HCT116 (cell line): ENCODE results near the gene LIN54. TPM values are rescaled to one million over a fixed set of nuclear protein-coding genes. Genes with fewer than 3 reads are reported as not detected.
"Not testable (repeated sequence)": the region's sequence is repeated elsewhere in the genome, so short reads cannot be mapped to it uniquely, and the experiment has no call there.

Source experiments
- ATAC-seq: fragments of 200-7000 bp; cut with Tn5 transposase; 2 replicates; pipeline ENCODE4 v1.9.1; 2020; ENCODE audit warnings: mild to moderate bottlenecking, moderate library complexity
- BruUV-seq: library from RNA; stranded (reverse); fragments of 400-500 nt; replicated peaks from 2 replicates; lab custom pipeline; 2021; lab: Mats Ljungman, UMichigan
- CTCF ChIA-PET: fragments of 300-600 bp; sonication (Branson Sonifier 250); formaldehyde crosslinking; loops from one replicate; lab custom pipeline; 2021; ENCODE audit warnings: antibody characterized with exemption; lab: Charles Lee
- POLR2A ChIA-PET: fragments of 300-600, 350-600 bp; sonication (Branson Sonifier 250); formaldehyde crosslinking; loops from one replicate; lab custom pipeline; 2021; ENCODE audit warnings: antibody characterized with exemption; lab: Charles Lee
- RAD21 ChIA-PET, 2 experiments: fragments of 300-600 bp; sonication (Branson Sonifier 250); formaldehyde crosslinking; loops; one replicate each; lab custom pipeline; 2023; ENCODE audit warnings: low total read pairs in 2 of 2; ENCODE audit not compliant: uncharacterized antibody in 2 of 2, unreplicated experiment in 2 of 2, low non-redundant PET in 1 of 2; lab: Charles Lee
- DNase-seq: peaks from one replicate; pipeline ENCODE4 v3.0.0-alpha.2; 2010; ENCODE audit warnings: low read depth, low spot score
- H2AFZ ChIP-seq: fragments of 200-600 bp; shearing (Covaris generic), sonication (generic); 2 replicates; pipeline ENCODE4 v1.6.1; 2017; ENCODE audit warnings: low read depth, mixed run types, mixed read lengths, antibody characterized with exemption, low read length; ENCODE audit not compliant: poor library complexity, severe bottlenecking
- H3K27ac ChIP-seq: 2 replicates; pipeline ENCODE4 v1.5.1; 2012; ENCODE audit warnings: low read depth, low read length
- H3K27me3 ChIP-seq: fragments of 200-600 bp; sonication (generic); 2 replicates; pipeline ENCODE4 v1.6.1; 2016; ENCODE audit warnings: mixed run types, low read length, mixed read lengths; ENCODE audit not compliant: insufficient read depth
- H3K36me3 ChIP-seq, 2 experiments: fragments of 200-500 bp in 1 of 2; fragments of 200-600 bp in 1 of 2; sonication (Bioruptor generic) in 1 of 2; sonication (generic) in 1 of 2; 2 replicates each; pipeline versions ENCODE4 v1.5.1 to v1.6.1; 2014 to 2016; ENCODE audit warnings: low read length in 2 of 2, inconsistent platforms in 1 of 2, mixed read lengths in 1 of 2, mixed run types in 1 of 2; ENCODE audit not compliant: insufficient read depth in 2 of 2, control insufficient read depth in 1 of 2
- H3K4me1 ChIP-seq, 2 experiments: fragments of 200-600 bp in 1 of 2; sonication (generic) in 1 of 2; 2 replicates each; pipeline versions ENCODE4 v1.5.1 to v1.6.1; 2012 to 2017; ENCODE audit warnings: low read length in 2 of 2, inconsistent platforms in 1 of 2, mild to moderate bottlenecking in 1 of 2, mixed read lengths in 1 of 2, mixed run types in 1 of 2, moderate library complexity in 1 of 2; ENCODE audit not compliant: insufficient read depth in 2 of 2, control insufficient read depth in 1 of 2
- H3K4me2 ChIP-seq: fragments of 200-600 bp; sonication (generic); 2 replicates; pipeline ENCODE4 v1.6.1; 2017; ENCODE audit warnings: mixed run types, low read length, mixed read lengths
- H3K4me3 ChIP-seq, 2 experiments: fragments of 200-600 bp in 1 of 2; sonication (generic) in 1 of 2; replicated peaks in 1 of 2; 2 replicates each; pipeline ENCODE4 v1.5.1; 2011 to 2016; ENCODE audit warnings: low read length in 2 of 2, control low read depth in 1 of 2, low read depth in 1 of 2, mild to moderate bottlenecking in 1 of 2, mixed read lengths in 1 of 2, mixed run types in 1 of 2
- H3K79me2 ChIP-seq: fragments of 200-600 bp; sonication (generic); 2 replicates; pipeline ENCODE4 v1.6.1; 2017; ENCODE audit warnings: mild to moderate bottlenecking, mixed run types, low read length, moderate library complexity, mixed read lengths; ENCODE audit not compliant: insufficient read depth
- H3K9ac ChIP-seq: fragments of 200-600 bp; sonication (generic); 2 replicates; pipeline ENCODE4 v1.6.1; 2016; ENCODE audit warnings: low read length, mixed read lengths
- H3K9me2 ChIP-seq: fragments of 200-600 bp; sonication (generic), shearing (Covaris generic); 2 replicates; pipeline ENCODE4 v1.6.1; 2017; ENCODE audit warnings: mixed run types, mild to moderate bottlenecking, moderate library complexity; ENCODE audit not compliant: insufficient read depth
- H3K9me3 ChIP-seq, 2 experiments: fragments of 200-500 bp in 1 of 2; fragments of 200-600 bp in 1 of 2; sonication (Bioruptor generic) in 1 of 2; sonication (generic) in 1 of 2; 2 replicates each; pipeline ENCODE4 v1.6.1; 2014 to 2017; ENCODE audit warnings: low read length in 2 of 2, mixed read lengths in 2 of 2, inconsistent platforms in 1 of 2, low read depth in 1 of 2, mild to moderate bottlenecking in 1 of 2, mixed run types in 1 of 2, moderate library complexity in 1 of 2; ENCODE audit not compliant: control insufficient read depth in 1 of 2, insufficient read depth in 1 of 2
- H4K20me1 ChIP-seq: fragments of 200-600 bp; sonication (generic), shearing (Covaris generic); 2 replicates; pipeline ENCODE4 v1.6.1; 2017; ENCODE audit warnings: mixed run types, mild to moderate bottlenecking, moderate library complexity; ENCODE audit not compliant: insufficient read depth
- ATF3 ChIP-seq: IDR thresholded peaks from 2 replicates; pipeline ENCODE4 v1.6.1; 2012
- CEBPB ChIP-seq: IDR thresholded peaks from 2 replicates; pipeline ENCODE4 v1.6.1; 2012; ENCODE audit warnings: low read depth
- EGR1 ChIP-seq: IDR thresholded peaks from 2 replicates; pipeline ENCODE4 v1.6.1; 2012; ENCODE audit warnings: low read depth
- ELF1 ChIP-seq: IDR thresholded peaks from 2 replicates; pipeline ENCODE4 v1.6.1; 2012; ENCODE audit warnings: low read depth, borderline replicate concordance
- EZH2phosphoT487 ChIP-seq: fragments of 200-600 bp; IDR thresholded peaks from 2 replicates; pipeline ENCODE4 v1.6.1; 2018; ENCODE audit warnings: antibody characterized with exemption, borderline replicate concordance
- FOSL1 ChIP-seq: IDR thresholded peaks from 2 replicates; pipeline ENCODE4 v1.6.1; 2012; ENCODE audit warnings: low read depth
- POLR2A ChIP-seq: IDR thresholded peaks from 2 replicates; pipeline ENCODE4 v1.7.0; 2011; ENCODE audit warnings: borderline replicate concordance; ENCODE audit not compliant: insufficient read depth, insufficient read length; ENCODE audit errors: extremely low read depth
- SIN3A ChIP-seq: IDR thresholded peaks from 2 replicates; pipeline ENCODE4 v1.6.1; 2012; ENCODE audit warnings: low read depth
- SRF ChIP-seq: IDR thresholded peaks from 2 replicates; pipeline ENCODE4 v1.6.1; 2012; ENCODE audit warnings: low read depth
- ZFX ChIP-seq: fragments of 450-650 bp; IDR thresholded peaks from 2 replicates; pipeline ENCODE4 v1.6.1; 2017
- ZNF274 ChIP-seq: fragments of 200-500 bp; sonication (Bioruptor generic); IDR thresholded peaks from 2 replicates; pipeline ENCODE4 v1.6.1; 2014; ENCODE audit warnings: mild to moderate bottlenecking, low read depth, low read length, inconsistent platforms
- intact Hi-C: fragments of 100-400 bp; cut with micrococcal nuclease; formaldehyde crosslinking; loops from 2 replicates; pipeline ENCODE4 v1.10.0; 2022
- total RNA-seq: library from RNA; stranded (reverse); gene quantifications from one replicate; pipeline ENCODE4 v1.2.1, GENCODE V29; 2021; ENCODE audit not compliant: unreplicated experiment
- TF ChIP-seq, protein P1 (sequence below): IDR thresholded peaks from 2 replicates; pipeline ENCODE4 v1.6.1; 2011; ENCODE audit warnings: mild to moderate bottlenecking, low read length, moderate library complexity; ENCODE audit not compliant: insufficient replicate concordance; ENCODE audit errors: extremely low read depth

The LIN54 gene
- total RNA-seq, 1 experiment from 2014 or later = 15.6 TPM

DNA sequence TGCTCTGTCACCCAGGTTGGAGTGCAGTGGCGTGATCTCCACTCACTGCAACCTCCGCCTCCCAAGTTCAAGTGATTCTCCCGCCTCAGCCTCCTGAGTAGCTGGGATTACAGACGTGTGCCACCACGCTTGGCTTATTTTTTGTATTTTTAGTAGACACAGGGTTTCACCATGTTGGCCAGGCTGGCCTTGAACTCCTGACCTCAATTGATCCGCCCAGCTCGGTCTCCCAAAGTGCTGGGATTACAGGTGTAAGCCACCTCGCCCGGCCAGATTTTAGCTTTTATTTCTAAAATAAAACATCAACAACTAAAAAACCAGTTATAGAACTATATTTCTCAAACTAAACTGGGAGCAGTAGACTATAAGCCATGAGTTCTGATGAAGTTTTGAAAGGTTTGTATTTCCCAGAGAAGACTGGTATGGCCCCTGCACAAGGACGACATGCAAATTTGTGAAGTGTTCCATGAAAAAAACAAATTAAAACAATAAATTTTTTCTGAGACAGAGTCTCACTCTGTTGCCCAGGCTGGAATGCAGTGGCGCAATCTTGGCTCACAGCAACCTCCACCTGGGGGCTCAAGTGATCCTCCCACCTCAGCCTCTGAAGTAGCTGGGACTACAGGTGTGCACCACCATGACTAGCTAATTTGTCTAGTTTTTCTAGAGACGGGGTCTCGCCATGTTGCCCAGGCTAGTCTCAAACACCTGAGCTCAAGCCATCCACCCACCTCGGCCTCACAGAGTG lies 7.4 kb downstream of the LIN54 start:
- H3K27ac ChIP-seq, H3K4me3 ChIP-seq, H3K9me3 ChIP-seq, H3K4me1 ChIP-seq, H3K36me3 ChIP-seq, DNase-seq, ATAC-seq, H3K4me2 ChIP-seq, H4K20me1 ChIP-seq, intact Hi-C loops, RAD21 ChIA-PET, H3K9me2 ChIP-seq, H3K9ac ChIP-seq, POLR2A ChIA-PET, BruUV-seq, H3K27me3 ChIP-seq, H2AFZ ChIP-seq, CTCF ChIA-PET: not testable (repeated sequence)
- H3K79me2 ChIP-seq = peaks cover 91% of the 10 kb centered on the region

DNA sequence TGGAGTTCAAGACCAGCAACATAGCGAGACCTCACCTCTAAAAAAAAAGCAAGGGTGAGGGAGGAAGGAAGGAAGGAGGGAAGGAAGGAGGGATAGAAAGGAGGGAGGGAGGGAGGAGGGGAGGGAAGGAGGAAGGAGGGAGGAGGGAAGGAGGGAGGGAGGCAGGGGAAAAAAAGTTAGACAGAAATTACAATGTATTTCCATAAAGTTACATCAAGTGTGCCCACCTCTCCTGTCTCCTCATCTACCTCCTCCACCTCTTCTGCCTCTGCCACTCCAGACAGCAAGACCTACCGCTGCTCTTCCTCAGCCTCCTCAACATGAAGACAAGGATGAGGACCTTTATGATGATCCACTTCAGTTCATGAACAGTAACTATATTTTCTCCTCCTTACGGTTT lies 8.3 kb downstream of the LIN54 start:
- no peak overlapping the region for H3K4me3 ChIP-seq

More for the DNA sequence above, 8.3 kb downstream of the LIN54 start:
- Histone ChIP-seq H4K20me1 (no peaks in the 10 kb centered on the region), H3K27me3 (no peaks in the 10 kb centered on the region), H3K9ac (no peak overlapping the region), H2AFZ (no peak overlapping the region), H3K4me2 (no peak overlapping the region), H3K27ac (no peak overlapping the region), H3K9me2 (no peaks in the 10 kb centered on the region), H3K36me3 (no peaks in the 10 kb centered on the region), H3K79me2 (peaks cover 88% of the 10 kb centered on the region), H3K4me1 (no peaks in the 10 kb centered on the region), H3K9me3 (no peaks in the 10 kb centered on the region)
- CTCF ChIA-PET = no interaction called here
- RAD21 ChIA-PET = no interaction called here
- POLR2A ChIA-PET = interaction anchor here (0.7 kb wide), 1 partner anchor 647 kb away, joined by 6 read pairs; no protein-coding TSS in a partner anchor
- DNase-seq (no peak), ATAC-seq (no peak)
- intact Hi-C loops = no loop called here
- TF ChIP-seq FOSL1 (no peak), SRF (no peak), ZFX (no peak), POLR2A (no peak), SIN3A (no peak), ATF3 (no peak), EGR1 (no peak), EZH2phosphoT487 (no peak), ZNF274 (no peak), ELF1 (no peak), CEBPB (no peak)
- TF ChIP-seq, protein P1, sequence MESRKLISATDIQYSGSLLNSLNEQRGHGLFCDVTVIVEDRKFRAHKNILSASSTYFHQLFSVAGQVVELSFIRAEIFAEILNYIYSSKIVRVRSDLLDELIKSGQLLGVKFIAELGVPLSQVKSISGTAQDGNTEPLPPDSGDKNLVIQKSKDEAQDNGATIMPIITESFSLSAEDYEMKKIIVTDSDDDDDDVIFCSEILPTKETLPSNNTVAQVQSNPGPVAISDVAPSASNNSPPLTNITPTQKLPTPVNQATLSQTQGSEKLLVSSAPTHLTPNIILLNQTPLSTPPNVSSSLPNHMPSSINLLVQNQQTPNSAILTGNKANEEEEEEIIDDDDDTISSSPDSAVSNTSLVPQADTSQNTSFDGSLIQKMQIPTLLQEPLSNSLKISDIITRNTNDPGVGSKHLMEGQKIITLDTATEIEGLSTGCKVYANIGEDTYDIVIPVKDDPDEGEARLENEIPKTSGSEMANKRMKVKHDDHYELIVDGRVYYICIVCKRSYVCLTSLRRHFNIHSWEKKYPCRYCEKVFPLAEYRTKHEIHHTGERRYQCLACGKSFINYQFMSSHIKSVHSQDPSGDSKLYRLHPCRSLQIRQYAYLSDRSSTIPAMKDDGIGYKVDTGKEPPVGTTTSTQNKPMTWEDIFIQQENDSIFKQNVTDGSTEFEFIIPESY = no peak
- no TSS peak for BruUV-seq
